Heart left ventricle (tissue), 13 donors: ENCODE measurements around the gene NOVA2.

ENCODE experiments used
- POLR2A ChIP-seq, 2 donors: fragments of 450-650 bp; IDR thresholded peaks; one replicate each; pipeline ENCODE4 v1.6.1; 2017; ENCODE audit warnings: antibody characterized with exemption in 2 of 2, mild to moderate bottlenecking in 2 of 2, moderate library complexity in 2 of 2
- TF ChIP-seq, protein P1 (sequence below), 12 donors: fragments of 200-600 bp; sonication (generic) in 4 of 12; IDR thresholded peaks; one replicate each; pipeline versions ENCODE4 v1.5.0 to v1.8.0; 2018 to 2022; ENCODE audit warnings: antibody characterized with exemption in 12 of 12, mild to moderate bottlenecking in 5 of 12
- donor health status: ischemic (EF 13 %, LVEDD 7.1; RV severe dilation, severe dysfunction).
- donor health status: DM: no; HTN: yes; CAD: no.
- donor health status: DM: no; HTN: no; CAD: no.
- donor health status: ischemic (EF 25% LVEDD 6.9; RV normal size, moderate dysfunction).
- donor health status: ischemic (EF 25% LVEDD 5.7; RV mildly dilated, moderate dysfunction).
- donor health status: ischemic (EF 35%, LVEDD 5.7; RV mildly dilated, moderate dysfunction).
- donor health status: nonischemic (EF 11% LVEDD 7.7; RV severe dilation, severe dysfunction).
- donor health status: DM: yes; HTN: yes; CAD: no.
- donor health status: PGD.
- donor health status: ischemic (EF 29% LVEDD 5.4; RV normal size, mild dysfunction).
- donor health status: nonischemic (EF 23%, LVEDD 6.1; RV moderate dilation, normal function).

DNA sequence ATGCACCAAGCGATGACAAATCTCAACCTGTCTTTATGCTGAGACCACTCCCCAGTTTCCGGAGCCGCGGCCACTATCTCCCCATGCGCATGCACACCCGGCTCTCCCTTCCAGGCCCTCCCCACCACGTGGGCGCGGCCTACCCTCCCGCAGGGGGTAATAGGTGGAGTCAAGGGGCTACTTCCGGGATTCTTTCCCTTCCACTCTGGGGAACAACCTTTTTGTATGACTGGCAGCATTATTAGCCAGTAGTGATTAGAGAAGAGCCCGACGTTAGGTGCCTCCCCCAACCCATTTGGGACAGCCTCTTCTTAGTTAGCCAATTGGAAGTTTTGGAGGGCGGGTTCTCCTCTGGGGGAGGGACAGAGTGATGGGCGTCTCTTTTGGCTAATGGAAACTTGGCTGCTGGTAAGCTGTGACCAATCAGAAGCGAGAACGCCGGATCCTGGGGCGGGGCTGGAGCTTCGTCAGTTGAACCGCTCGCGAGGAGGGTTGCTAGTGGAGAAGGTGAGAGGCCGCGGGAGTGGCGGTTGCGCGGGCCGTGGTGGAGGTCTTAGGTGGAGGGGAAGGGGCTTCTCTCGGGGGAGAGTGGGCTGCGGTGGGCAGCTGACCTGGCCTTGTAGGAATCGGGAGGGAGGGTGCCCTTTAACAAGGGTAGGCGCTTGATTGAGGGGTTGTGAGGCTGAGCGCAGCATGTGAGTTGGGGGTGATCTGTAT is 21.5 kb upstream of the NOVA2 start, which contains the start of gene CCDC61:
- TF ChIP-seq, protein P1, sequence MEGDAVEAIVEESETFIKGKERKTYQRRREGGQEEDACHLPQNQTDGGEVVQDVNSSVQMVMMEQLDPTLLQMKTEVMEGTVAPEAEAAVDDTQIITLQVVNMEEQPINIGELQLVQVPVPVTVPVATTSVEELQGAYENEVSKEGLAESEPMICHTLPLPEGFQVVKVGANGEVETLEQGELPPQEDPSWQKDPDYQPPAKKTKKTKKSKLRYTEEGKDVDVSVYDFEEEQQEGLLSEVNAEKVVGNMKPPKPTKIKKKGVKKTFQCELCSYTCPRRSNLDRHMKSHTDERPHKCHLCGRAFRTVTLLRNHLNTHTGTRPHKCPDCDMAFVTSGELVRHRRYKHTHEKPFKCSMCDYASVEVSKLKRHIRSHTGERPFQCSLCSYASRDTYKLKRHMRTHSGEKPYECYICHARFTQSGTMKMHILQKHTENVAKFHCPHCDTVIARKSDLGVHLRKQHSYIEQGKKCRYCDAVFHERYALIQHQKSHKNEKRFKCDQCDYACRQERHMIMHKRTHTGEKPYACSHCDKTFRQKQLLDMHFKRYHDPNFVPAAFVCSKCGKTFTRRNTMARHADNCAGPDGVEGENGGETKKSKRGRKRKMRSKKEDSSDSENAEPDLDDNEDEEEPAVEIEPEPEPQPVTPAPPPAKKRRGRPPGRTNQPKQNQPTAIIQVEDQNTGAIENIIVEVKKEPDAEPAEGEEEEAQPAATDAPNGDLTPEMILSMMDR (IDR thresholded peaks at IDR 0.05): no peak
- peak in 1 of 2 donors; percentile 94 for TF ChIP-seq POLR2A (IDR thresholded peaks at IDR 0.05)
